ENCODE data around the gene FRMD6.
A peak's percentile ranks its signal among the peaks of the same experiment; 100 is the strongest.

FRMD6 gene

GRCh38 chr14:51668870-51669269, 17.2 kb downstream of the FRMD6 start:
- no peak for DNase-seq

- no peak for DNase-seq
These were observed 22.7 kb downstream of the FRMD6 start for GRCh38 chr14:51674294-51675002.

GRCh38 chr14:51676549-51676948, 24.8 kb downstream of the FRMD6 start:
- no peak for DNase-seq

- no peak for DNase-seq
These were observed 25.6 kb downstream of the FRMD6 start for GRCh38 chr14:51677266-51677665.

GRCh38 chr14:51677738-51678137, 26.0 kb downstream of the FRMD6 start:
- no peak for DNase-seq

GRCh38 chr14:51680031-51680430, 28.3 kb downstream of the FRMD6 start:
- DNase-seq, result no peak

- no peak for DNase-seq
These were observed 29.7 kb downstream of the FRMD6 start for GRCh38 chr14:51681411-51681810.

- DNase-seq, result no peak
These were observed 30.7 kb downstream of the FRMD6 start for GRCh38 chr14:51682411-51682810.

- no peak for DNase-seq
These were observed 33.0 kb downstream of the FRMD6 start for GRCh38 chr14:51684760-51685159.

- DNase-seq, result no peak
These were observed 39.5 kb downstream of the FRMD6 start for GRCh38 chr14:51691176-51691575.

GRCh38 chr14:51692646-51693045, 40.9 kb downstream of the FRMD6 start:
- DNase-seq, result no peak

- DNase-seq, result peak; percentile 27 to 52
These were observed 46.1 kb downstream of the FRMD6 start for GRCh38 chr14:51697848-51698247.

GRCh38 chr14:51701951-51702350, 50.2 kb downstream of the FRMD6 start:
- no peak for DNase-seq

- no peak for DNase-seq
These were observed 52.1 kb downstream of the FRMD6 start for GRCh38 chr14:51703787-51704186.

GRCh38 chr14:51704545-51704944, 52.8 kb downstream of the FRMD6 start:
- DNase-seq, result no peak

- DNase-seq, result no peak
These were observed 55.6 kb downstream of the FRMD6 start for GRCh38 chr14:51707327-51707726.

- DNase-seq, result no peak
These were observed 59.8 kb downstream of the FRMD6 start for GRCh38 chr14:51711505-51711904.

- no peak for DNase-seq
These were observed 63.5 kb downstream of the FRMD6 start for GRCh38 chr14:51715250-51715649.

- DNase-seq, result no peak
These were observed 64.0 kb downstream of the FRMD6 start for GRCh38 chr14:51715742-51716141.

- DNase-seq, result no peak
These were observed 64.9 kb downstream of the FRMD6 start for GRCh38 chr14:51716610-51717009.

- no peak for DNase-seq
These were observed 66.1 kb downstream of the FRMD6 start for GRCh38 chr14:51717766-51718165.

- DNase-seq, result no peak
These were observed 68.2 kb downstream of the FRMD6 start for GRCh38 chr14:51719955-51720354.

GRCh38 chr14:51723990-51724389, 72.3 kb downstream of the FRMD6 start:
- DNase-seq, result no peak

GRCh38 chr14:51724650-51725049, 72.9 kb downstream of the FRMD6 start:
- no peak for DNase-seq

GRCh38 chr14:51725061-51725460, 73.4 kb downstream of the FRMD6 start:
- DNase-seq, result no peak

Measured in NCI-H526 (cell line).